IPS-15b (cell line): ENCODE measurements around the gene THRB.

ENCODE experiments used
- H3K27me3 ChIP-seq: one replicate; pipeline ENCODE4 v1.6.1; 2013; ENCODE audit warnings: low read length; ENCODE audit not compliant: control insufficient read depth, insufficient read depth
- H3K36me3 ChIP-seq: one replicate; pipeline ENCODE4 v1.6.1; 2013; ENCODE audit warnings: low read length; ENCODE audit not compliant: control insufficient read depth, insufficient read depth
- H3K4me1 ChIP-seq: one replicate; pipeline ENCODE4 v1.6.1; 2013; ENCODE audit warnings: mild to moderate bottlenecking, low read length; ENCODE audit not compliant: control insufficient read depth, insufficient read depth
- H3K4me3 ChIP-seq: one replicate; pipeline ENCODE4 v1.5.1; 2013; ENCODE audit warnings: low read depth, low read length
- H3K9ac ChIP-seq: one replicate; pipeline ENCODE4 v1.6.1; 2013; ENCODE audit warnings: low read depth, mild to moderate bottlenecking, low read length
- H3K9me3 ChIP-seq: one replicate; pipeline ENCODE4 v1.6.1; 2013; ENCODE audit warnings: mild to moderate bottlenecking, low read length; ENCODE audit not compliant: control insufficient read depth, insufficient read depth

The THRB gene

GRCh38 chr3:24498391-24498790 lies 3.7 kb upstream of the THRB start:
- Histone ChIP-seq H3K9ac (no peak overlapping the region), H3K9me3 (no peaks in the 10 kb centered on the region), H3K36me3 (no peaks in the 10 kb centered on the region), H3K4me1 (peaks cover 26% of the 10 kb centered on the region), H3K27me3 (peaks cover 4% of the 10 kb centered on the region), H3K4me3 (no peak overlapping the region)

- H3K27me3 ChIP-seq = peaks cover 4% of the 10 kb centered on the region
- peaks cover 29% of the 10 kb centered on the region for H3K4me1 ChIP-seq
- H3K9me3 ChIP-seq = no peaks in the 10 kb centered on the region
- no peak overlapping the region for H3K4me3 ChIP-seq
- no peaks in the 10 kb centered on the region for H3K36me3 ChIP-seq
- H3K9ac ChIP-seq = no peak overlapping the region
Observed at GRCh38 chr3:24497942-24498341, 3.3 kb upstream of the THRB start.

DNA sequence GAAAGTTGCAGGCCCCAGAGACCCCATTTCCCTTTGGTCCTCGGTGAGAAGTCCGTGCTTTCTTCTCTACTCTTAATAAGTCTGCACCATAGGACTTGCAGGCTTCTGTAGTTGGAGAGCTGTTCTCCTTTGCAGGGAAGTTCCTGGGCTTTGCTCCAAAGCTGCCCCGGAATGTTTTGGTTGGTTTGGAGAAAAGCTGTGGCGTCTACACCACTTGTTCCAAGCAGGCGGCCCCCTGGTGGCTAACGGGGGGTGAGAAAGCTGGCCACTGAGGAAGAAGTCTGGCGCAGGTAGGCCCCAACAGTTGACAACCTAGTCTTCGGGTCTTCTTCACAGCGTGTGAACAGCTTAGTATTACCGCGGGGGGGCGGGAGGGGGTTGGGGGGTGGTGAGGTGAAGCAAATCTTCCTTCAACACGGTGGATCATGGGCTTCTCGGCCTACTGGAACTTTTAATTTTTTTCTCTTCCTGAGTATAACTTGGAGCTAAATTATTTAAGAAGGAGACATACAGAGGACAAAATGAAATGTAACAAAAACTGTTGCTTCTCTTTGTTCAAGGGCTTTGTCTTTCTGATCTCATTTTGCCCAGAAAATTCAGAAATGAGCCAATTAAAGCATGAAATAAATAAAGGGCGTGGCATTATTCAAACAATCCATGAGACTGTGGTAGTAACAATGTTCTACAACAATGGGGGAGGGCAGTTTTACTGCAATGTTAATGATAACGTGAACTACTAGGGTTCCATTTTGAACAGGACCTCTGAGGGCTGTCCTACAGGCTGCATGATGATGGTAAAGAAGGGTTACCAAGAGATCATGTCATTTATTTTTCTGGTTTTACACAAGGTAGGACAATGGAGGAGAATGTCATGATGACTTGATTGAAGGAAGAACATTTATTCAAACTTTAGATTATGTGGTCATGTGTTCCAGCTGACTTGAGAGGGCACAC lies 2.2 kb upstream of the THRB start:
- H3K36me3 ChIP-seq = no peaks in the 10 kb centered on the region
- H3K27me3 ChIP-seq = peaks cover 4% of the 10 kb centered on the region
- no peak overlapping the region for H3K9ac ChIP-seq
- no peak overlapping the region for H3K4me3 ChIP-seq
- no peaks in the 10 kb centered on the region for H3K9me3 ChIP-seq
- peaks cover 37% of the 10 kb centered on the region for H3K4me1 ChIP-seq

- Histone ChIP-seq H3K9ac (peak overlapping the region; percentile 29), H3K36me3 (no peaks in the 10 kb centered on the region), H3K9me3 (no peaks in the 10 kb centered on the region), H3K4me3 (peak overlapping the region; percentile 62), H3K4me1 (peaks cover 40% of the 10 kb centered on the region), H3K27me3 (peaks cover 4% of the 10 kb centered on the region)
Observed at GRCh38 chr3:24495326-24495994, 810 bp upstream of the THRB start.

GRCh38 chr3:24493746-24494617 lies 668 bp downstream of the THRB start:
- H3K27me3 ChIP-seq = peaks cover 4% of the 10 kb centered on the region
- peak overlapping the region; percentile 69 for H3K4me3 ChIP-seq
- peaks cover 38% of the 10 kb centered on the region for H3K4me1 ChIP-seq
- no peak overlapping the region for H3K9ac ChIP-seq
- H3K9me3 ChIP-seq = no peaks in the 10 kb centered on the region
- no peaks in the 10 kb centered on the region for H3K36me3 ChIP-seq

DNA sequence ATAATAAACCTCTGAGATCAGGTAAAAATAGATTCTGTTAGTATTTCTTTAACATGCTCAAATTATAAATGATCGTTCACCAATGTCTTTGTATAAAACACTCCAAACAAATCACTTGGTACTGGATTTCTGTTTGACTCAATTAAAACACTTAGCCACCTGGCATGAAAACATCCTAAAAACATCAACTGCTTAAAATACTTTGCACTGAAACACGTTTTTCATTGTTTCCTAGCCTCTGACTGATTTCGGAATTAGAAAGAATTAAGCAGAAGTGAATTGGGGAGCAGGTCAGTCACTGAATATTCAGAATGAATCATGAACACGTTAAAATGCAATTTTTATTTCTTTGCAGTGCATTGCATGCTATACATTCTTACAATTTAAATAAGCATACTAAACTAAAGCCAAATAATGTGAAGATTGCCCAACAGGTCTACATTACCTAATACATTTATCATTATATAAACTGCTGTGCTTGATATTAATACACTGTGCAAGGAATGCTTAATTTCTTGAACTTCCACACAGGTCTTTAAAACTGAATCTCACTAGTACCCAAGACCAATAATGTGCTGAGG lies 1.6 kb downstream of the THRB start:
- no peaks in the 10 kb centered on the region for H3K36me3 ChIP-seq
- peaks cover 4% of the 10 kb centered on the region for H3K27me3 ChIP-seq
- H3K9me3 ChIP-seq = no peaks in the 10 kb centered on the region
- no peak overlapping the region for H3K9ac ChIP-seq
- H3K4me3 ChIP-seq = peak overlapping the region; percentile 69
- H3K4me1 ChIP-seq = peaks cover 30% of the 10 kb centered on the region

DNA sequence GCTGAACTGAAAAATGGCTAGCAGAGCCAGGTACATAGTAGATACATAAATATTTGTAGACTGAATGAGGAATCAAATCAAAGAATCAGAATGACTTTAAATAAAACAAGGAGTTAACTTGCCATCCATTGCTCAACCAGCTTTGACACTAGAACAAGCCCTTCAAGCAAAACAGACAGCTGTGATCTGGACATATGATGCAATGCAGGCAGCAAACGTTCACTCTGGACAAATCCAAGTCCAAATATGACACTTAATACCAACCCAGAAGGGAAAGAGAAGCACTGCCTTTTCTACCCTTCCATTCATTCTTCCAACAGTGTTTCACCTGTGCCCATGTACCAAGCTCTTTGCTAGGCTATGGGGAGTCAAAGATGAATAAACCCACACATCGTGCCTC lies 4.5 kb downstream of the THRB start:
- Histone ChIP-seq H3K36me3 (no peaks in the 10 kb centered on the region), H3K4me1 (peaks cover 15% of the 10 kb centered on the region), H3K4me3 (no peak overlapping the region), H3K9me3 (no peaks in the 10 kb centered on the region), H3K27me3 (no peaks in the 10 kb centered on the region), H3K9ac (no peak overlapping the region)

- Histone ChIP-seq H3K36me3 (no peaks in the 10 kb centered on the region), H3K4me1 (peaks cover 10% of the 10 kb centered on the region), H3K27me3 (no peaks in the 10 kb centered on the region), H3K9me3 (no peaks in the 10 kb centered on the region), H3K9ac (no peak overlapping the region), H3K4me3 (no peak overlapping the region)
Observed at GRCh38 chr3:24487325-24488262, 7.1 kb downstream of the THRB start.

DNA sequence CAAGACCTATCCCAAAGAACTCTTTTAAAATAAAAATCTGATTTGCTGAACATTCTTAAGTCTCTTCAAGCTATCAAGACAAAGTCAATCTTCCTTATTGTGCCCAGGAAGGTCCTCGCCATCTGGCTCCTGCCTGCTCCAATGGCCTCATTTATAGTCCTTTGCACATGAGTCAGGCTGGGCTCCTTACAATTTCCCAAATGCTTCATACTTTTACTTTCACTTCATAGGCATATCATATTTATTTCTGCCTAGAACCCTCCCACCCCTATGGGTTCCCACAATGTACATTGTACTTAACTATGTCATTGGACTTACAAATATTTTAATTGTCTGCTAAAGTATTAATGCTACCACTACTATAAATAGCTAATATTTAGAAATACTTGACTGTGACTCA lies 9.1 kb downstream of the THRB start:
- Histone ChIP-seq H3K36me3 (no peaks in the 10 kb centered on the region), H3K9me3 (no peaks in the 10 kb centered on the region), H3K4me3 (no peak overlapping the region), H3K27me3 (no peaks in the 10 kb centered on the region), H3K4me1 (peaks cover 3% of the 10 kb centered on the region), H3K9ac (no peak overlapping the region)

GRCh38 chr3:24483873-24484272 lies 10.8 kb downstream of the THRB start:
- H3K4me3 ChIP-seq = no peak overlapping the region
- no peaks in the 10 kb centered on the region for H3K9me3 ChIP-seq
- H3K4me1 ChIP-seq = peaks cover 3% of the 10 kb centered on the region
- H3K36me3 ChIP-seq = no peaks in the 10 kb centered on the region
- no peak overlapping the region for H3K9ac ChIP-seq
- H3K27me3 ChIP-seq = no peaks in the 10 kb centered on the region
